ENCODE results near the gene ASB8. TPM values are rescaled to one million over a fixed set of nuclear protein-coding genes. Genes with fewer than 3 reads are reported as not detected.
"Not testable (repeated sequence)": the region's sequence is repeated elsewhere in the genome, so short reads cannot be mapped to it uniquely, and the experiment has no call there.

Gene ASB8
- total RNA-seq, 1 experiment from 2014 or later, result 22.6 TPM

GRCh38 chr12:48142818-48143674 lies 14.3 kb downstream of the ASB8 start:
- DNase-seq (ENCODE audit: low spot score), result no peak

GRCh38 chr12:48135027-48135426 lies 22.3 kb downstream of the ASB8 start:
- DNase-seq (ENCODE audit: low spot score), result no peak

GRCh38 chr12:48132826-48133225 lies 24.5 kb downstream of the ASB8 start:
- DNase-seq (ENCODE audit: low spot score), result no peak

- DNase-seq (ENCODE audit: low spot score), result no peak
Measured at GRCh38 chr12:48131517-48131916, 25.8 kb downstream of the ASB8 start.

GRCh38 chr12:48129376-48129775 lies 27.9 kb downstream of the ASB8 start:
- no peak for DNase-seq (ENCODE audit: low spot score)

- DNase-seq (ENCODE audit: low spot score), result no peak
Measured at GRCh38 chr12:48128800-48129199, 28.5 kb downstream of the ASB8 start.

GRCh38 chr12:48126953-48127630 lies 30.2 kb downstream of the ASB8 start:
- no peak for DNase-seq (ENCODE audit: low spot score)

- DNase-seq (ENCODE audit: low spot score), result no peak
Measured at GRCh38 chr12:48125985-48126384, 31.3 kb downstream of the ASB8 start.

- DNase-seq (ENCODE audit: low spot score), result not testable (repeated sequence)
Measured at GRCh38 chr12:48125542-48125941, 31.8 kb downstream of the ASB8 start.

GRCh38 chr12:48123169-48123568 lies 34.1 kb downstream of the ASB8 start:
- DNase-seq (ENCODE audit: low spot score), result no peak

GRCh38 chr12:48122065-48122834 lies 35.1 kb downstream of the ASB8 start:
- no peak for DNase-seq (ENCODE audit: low spot score)

GRCh38 chr12:48121522-48121921 lies 35.8 kb downstream of the ASB8 start:
- no peak for DNase-seq (ENCODE audit: low spot score)

- DNase-seq (ENCODE audit: low spot score), result no peak
Measured at GRCh38 chr12:48119834-48120195, 37.5 kb downstream of the ASB8 start.

- DNase-seq (ENCODE audit: low spot score), result peak; percentile 90
Measured at GRCh38 chr12:48119078-48119833, 38.1 kb downstream of the ASB8 start, which contains the start of gene PFKM. PFKM (plus strand) TSS chr12:48119364; CDS start chr12:48122775, 3,411 bp downstream.

- no peak for DNase-seq (ENCODE audit: low spot score)
Measured at GRCh38 chr12:48118284-48118871, 38.9 kb downstream of the ASB8 start.

- no peak for DNase-seq (ENCODE audit: low spot score)
Measured at GRCh38 chr12:48115957-48116356, 41.4 kb downstream of the ASB8 start.

GRCh38 chr12:48111312-48111693 lies 46.0 kb downstream of the ASB8 start:
- not testable (repeated sequence) for DNase-seq (ENCODE audit: low spot score)

- DNase-seq (ENCODE audit: low spot score), result no peak
Measured at GRCh38 chr12:48110691-48111311, 46.5 kb downstream of the ASB8 start.

GRCh38 chr12:48109424-48109823 lies 47.9 kb downstream of the ASB8 start:
- no peak for DNase-seq (ENCODE audit: low spot score)

- no peak for DNase-seq (ENCODE audit: low spot score)
Measured at GRCh38 chr12:48106681-48107613, 50.4 kb downstream of the ASB8 start.
